Measurements from ENCODE around the gene PNPLA7. TPM values are rescaled to one million over a fixed set of nuclear protein-coding genes. Genes with fewer than 3 reads are reported as not detected.

The PNPLA7 gene
- polyA plus RNA-seq, 1 of the 3 experiments (the other 2 are of a cell fraction): 0.99 TPM

DNA sequence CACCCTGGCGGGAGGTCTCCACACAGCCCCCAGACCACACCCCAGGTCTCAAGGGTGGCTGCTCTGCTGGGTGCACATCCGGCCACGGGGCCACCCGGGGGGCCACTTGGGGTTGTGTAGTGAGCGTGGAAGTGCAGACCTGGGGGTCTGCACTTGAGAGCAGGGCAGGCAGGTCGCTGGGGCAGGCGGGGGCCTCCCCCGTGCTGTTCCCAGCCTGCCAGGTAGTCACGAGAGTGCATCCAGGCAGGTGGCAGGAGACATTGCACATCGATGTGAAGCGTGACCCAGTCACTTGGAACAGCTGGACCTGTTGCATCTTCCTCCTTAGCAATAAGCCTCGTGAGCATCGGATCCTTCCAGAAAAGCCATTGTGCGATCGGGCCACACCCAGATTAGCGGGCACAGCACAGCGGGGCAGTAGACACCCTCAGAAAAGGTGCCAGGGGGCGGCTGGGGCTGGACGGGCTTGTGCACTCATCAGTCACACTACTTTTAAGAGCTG, 104.2 kb downstream of the PNPLA7 start (continued):
- no peak for TF ChIP-seq IRF3 (IDR thresholded peaks at IDR 0.05; ENCODE audit: low read depth, low read length)
- TF ChIP-seq, protein P1, sequence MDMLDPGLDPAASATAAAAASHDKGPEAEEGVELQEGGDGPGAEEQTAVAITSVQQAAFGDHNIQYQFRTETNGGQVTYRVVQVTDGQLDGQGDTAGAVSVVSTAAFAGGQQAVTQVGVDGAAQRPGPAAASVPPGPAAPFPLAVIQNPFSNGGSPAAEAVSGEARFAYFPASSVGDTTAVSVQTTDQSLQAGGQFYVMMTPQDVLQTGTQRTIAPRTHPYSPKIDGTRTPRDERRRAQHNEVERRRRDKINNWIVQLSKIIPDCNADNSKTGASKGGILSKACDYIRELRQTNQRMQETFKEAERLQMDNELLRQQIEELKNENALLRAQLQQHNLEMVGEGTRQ (IDR thresholded peaks at IDR 0.05; ENCODE audit: borderline replicate concordance, low read depth, low read length): no peak

- Histone ChIP-seq H3K79me2 (ENCODE audit: insufficient read depth) (no peaks in the 10 kb centered on the region), H3K4me1 (ENCODE audit: control insufficient read depth in 1 of 2, insufficient read depth in 2 of 2, low read depth in 1 of 2, low read length in 1 of 2) (peaks cover 0 to 10% of the 10 kb centered on the region in 2 experiments; a peak in 2 of 4 replicates), H3K9ac (no peak overlapping the region), H3K4me3 (ENCODE audit: low read depth in 2 of 2, low read length in 1 of 2) (peak overlapping the region in 1 of 2 experiments; percentile 35; a peak in 1 of 4 replicates), H3K36me3 (replicated peaks in 1 of 2; ENCODE audit: control insufficient read depth in 1 of 2, insufficient read depth in 2 of 2, low read length in 1 of 2) (peaks cover 3 to 11% of the 10 kb centered on the region in 2 experiments), H3F3A (replicated peaks; ENCODE audit: insufficient read depth) (peaks cover 8% of the 10 kb centered on the region), H3K27ac (ENCODE audit: low read depth in 2 of 2, low read length in 1 of 2) (no peak overlapping the region), H3K9me2 (no peaks in the 10 kb centered on the region), H3K9me3 (no peaks in the 10 kb centered on the region), H2AFZ (ENCODE audit: low read depth) (no peak overlapping the region), H3K27me3 (ENCODE audit: insufficient read depth) (peaks cover 4% of the 10 kb centered on the region; the same call in 1 of the 2 replicates), H4K20me1 (ENCODE audit: insufficient read depth) (no peaks in the 10 kb centered on the region), H3K4me2 (no peak overlapping the region)
- ChIA-PET POLR2A (interaction anchor here (0.6 to 0.8 kb wide), 2 partner anchors 16 to 22 kb away, joined by 3 read pairs; partner anchors contain the start of gene NOXA1), CTCF (interaction anchor here (0.7 to 7.0 kb wide), 26 partner anchors 8 to 238 kb away, joined by 3 to 53 read pairs (median 4); partner anchors contain the start of genes EXD3, MRPL41, NOXA1 and NRARP)
- WGBS (ENCODE audit: low lambda C conversion rate): 8% methylated on average over 10 of the region's 14 CpGs
- TF ChIP-seq SMC3 (IDR thresholded peaks at IDR 0.05; ENCODE audit: low read depth, low read length): peak; percentile 60
- TF ChIP-seq PBX3 (IDR thresholded peaks at IDR 0.05): no peak
- peak; percentile 72 for TF ChIP-seq RAD21 (IDR thresholded peaks at IDR 0.05; ENCODE audit: low read length)
- no peak for TF ChIP-seq EP300 (IDR thresholded peaks at IDR 0.05; ENCODE audit: borderline replicate concordance in 1 of 2, low read depth in 1 of 2, low read length in 1 of 2)
- TF ChIP-seq, protein P2, sequence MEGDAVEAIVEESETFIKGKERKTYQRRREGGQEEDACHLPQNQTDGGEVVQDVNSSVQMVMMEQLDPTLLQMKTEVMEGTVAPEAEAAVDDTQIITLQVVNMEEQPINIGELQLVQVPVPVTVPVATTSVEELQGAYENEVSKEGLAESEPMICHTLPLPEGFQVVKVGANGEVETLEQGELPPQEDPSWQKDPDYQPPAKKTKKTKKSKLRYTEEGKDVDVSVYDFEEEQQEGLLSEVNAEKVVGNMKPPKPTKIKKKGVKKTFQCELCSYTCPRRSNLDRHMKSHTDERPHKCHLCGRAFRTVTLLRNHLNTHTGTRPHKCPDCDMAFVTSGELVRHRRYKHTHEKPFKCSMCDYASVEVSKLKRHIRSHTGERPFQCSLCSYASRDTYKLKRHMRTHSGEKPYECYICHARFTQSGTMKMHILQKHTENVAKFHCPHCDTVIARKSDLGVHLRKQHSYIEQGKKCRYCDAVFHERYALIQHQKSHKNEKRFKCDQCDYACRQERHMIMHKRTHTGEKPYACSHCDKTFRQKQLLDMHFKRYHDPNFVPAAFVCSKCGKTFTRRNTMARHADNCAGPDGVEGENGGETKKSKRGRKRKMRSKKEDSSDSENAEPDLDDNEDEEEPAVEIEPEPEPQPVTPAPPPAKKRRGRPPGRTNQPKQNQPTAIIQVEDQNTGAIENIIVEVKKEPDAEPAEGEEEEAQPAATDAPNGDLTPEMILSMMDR (IDR thresholded peaks at IDR 0.05): peak; percentile 89
- peak; percentile 63; the same call in 1 of the 2 replicates for TF ChIP-seq FOSL2 (IDR thresholded peaks at IDR 0.05; ENCODE audit: borderline replicate concordance, low read depth)
- TF ChIP-seq GATA2 (CRISPR knock-in tag; IDR thresholded peaks at IDR 0.05): no peak
- DNase-seq: peak; percentile 83
Observed at GRCh38 chr9:137445275-137445807, 104.9 kb downstream of the PNPLA7 start.

Measured in SK-N-SH (cell line).